ENCODE results near the gene GABPB2. TPM values are rescaled to one million over a fixed set of nuclear protein-coding genes. Genes with fewer than 3 reads are reported as not detected.

GABPB2 gene
- total and polyA plus RNA-seq, 2 of the 13 experiments (the other 11 are each of a cell fraction or from before 2014, with no cell fraction given): 0.09 TPM; not detected in 1

DNA sequence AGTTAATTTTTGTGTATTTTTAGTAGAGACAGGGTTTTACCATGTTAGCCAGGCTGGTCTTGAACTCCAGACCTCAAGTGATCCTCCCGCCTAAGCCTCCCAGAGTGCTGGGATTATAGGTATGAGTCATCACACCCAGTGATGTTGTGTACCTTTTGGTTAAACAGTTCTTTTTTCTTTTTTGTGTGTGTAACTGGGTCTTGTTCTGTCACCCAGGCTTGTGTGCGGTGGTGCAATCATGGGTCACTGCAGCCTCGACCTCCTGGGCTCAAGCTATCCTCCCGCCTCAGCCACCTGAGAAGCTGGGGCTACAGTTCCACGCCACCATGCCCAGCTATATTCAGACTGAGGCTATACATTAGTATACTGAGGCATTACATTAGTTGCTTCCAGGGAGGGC, 37.8 kb downstream of the GABPB2 start (continued):
- TF ChIP-seq ZNF768 (CRISPR knock-in tag; IDR thresholded peaks at IDR 0.05) (no peak), ZNF552 (CRISPR knock-in tag; IDR thresholded peaks at IDR 0.05; ENCODE audit: borderline replicate concordance) (no peak), MIER2 (CRISPR knock-in tag; IDR thresholded peaks at IDR 0.05) (no peak), ZNF549 (CRISPR knock-in tag; IDR thresholded peaks at IDR 0.05) (no peak), ZBTB21 (CRISPR knock-in tag; IDR thresholded peaks at IDR 0.05) (no peak), ISL2 (CRISPR knock-in tag; IDR thresholded peaks at IDR 0.05) (no peak), ZNF326 (CRISPR knock-in tag; IDR thresholded peaks at IDR 0.05; ENCODE audit: borderline replicate concordance) (no peak), MAFK (conservative IDR thresholded peaks at IDR 0.05 in 1 of 2, IDR thresholded peaks at IDR 0.05 in 1 of 2; ENCODE audit: low read length in 2 of 2) (no peak), SMARCC2 (IDR thresholded peaks at IDR 0.05) (no peak), NRL (CRISPR knock-in tag; IDR thresholded peaks at IDR 0.05; ENCODE audit: borderline replicate concordance) (no peak), HOXA9 (CRISPR knock-in tag; IDR thresholded peaks at IDR 0.05; ENCODE audit: borderline replicate concordance) (no peak), ATF1 (CRISPR knock-in tag; IDR thresholded peaks at IDR 0.05) (no peak), ZNF563 (CRISPR knock-in tag; IDR thresholded peaks at IDR 0.05) (no peak), SOX13 (IDR thresholded peaks at IDR 0.05) (no peak), SOX13 (CRISPR knock-in tag; conservative IDR thresholded peaks at IDR 0.05 in 1 of 2, IDR thresholded peaks at IDR 0.05 in 1 of 2) (peak in 1 of 2 experiments; percentile 52; a peak in 1 of 4 replicates), SMAD3 (CRISPR knock-in tag; IDR thresholded peaks at IDR 0.05) (no peak; the same call in 1 of the 2 replicates), FOXA1 (IDR thresholded peaks at IDR 0.05) (no peak), FOXA1 (CRISPR knock-in tag; IDR thresholded peaks at IDR 0.05) (peak; percentile 45; the same call in 1 of the 2 replicates), ZNF251 (CRISPR knock-in tag; IDR thresholded peaks at IDR 0.05) (no peak), REL (CRISPR knock-in tag; conservative IDR thresholded peaks at IDR 0.05) (no peak)
- TF ChIP-seq, protein P1, sequence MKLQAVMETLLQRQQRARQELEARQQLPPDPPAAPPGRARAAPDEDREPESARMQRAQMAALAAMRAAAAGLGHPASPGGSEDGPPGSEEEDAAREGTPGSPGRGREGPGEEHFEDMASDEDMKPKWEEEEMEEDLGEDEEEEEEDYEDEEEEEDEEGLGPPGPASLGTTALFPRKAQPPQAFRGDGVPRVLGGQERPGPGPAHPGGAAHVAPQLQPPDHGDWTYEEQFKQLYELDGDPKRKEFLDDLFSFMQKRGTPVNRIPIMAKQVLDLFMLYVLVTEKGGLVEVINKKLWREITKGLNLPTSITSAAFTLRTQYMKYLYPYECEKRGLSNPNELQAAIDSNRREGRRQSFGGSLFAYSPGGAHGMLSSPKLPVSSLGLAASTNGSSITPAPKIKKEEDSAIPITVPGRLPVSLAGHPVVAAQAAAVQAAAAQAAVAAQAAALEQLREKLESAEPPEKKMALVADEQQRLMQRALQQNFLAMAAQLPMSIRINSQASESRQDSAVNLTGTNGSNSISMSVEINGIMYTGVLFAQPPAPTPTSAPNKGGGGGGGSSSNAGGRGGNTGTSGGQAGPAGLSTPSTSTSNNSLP (IDR thresholded peaks at IDR 0.05; ENCODE audit: low read depth, low read length): no peak
- TF ChIP-seq, protein P2, sequence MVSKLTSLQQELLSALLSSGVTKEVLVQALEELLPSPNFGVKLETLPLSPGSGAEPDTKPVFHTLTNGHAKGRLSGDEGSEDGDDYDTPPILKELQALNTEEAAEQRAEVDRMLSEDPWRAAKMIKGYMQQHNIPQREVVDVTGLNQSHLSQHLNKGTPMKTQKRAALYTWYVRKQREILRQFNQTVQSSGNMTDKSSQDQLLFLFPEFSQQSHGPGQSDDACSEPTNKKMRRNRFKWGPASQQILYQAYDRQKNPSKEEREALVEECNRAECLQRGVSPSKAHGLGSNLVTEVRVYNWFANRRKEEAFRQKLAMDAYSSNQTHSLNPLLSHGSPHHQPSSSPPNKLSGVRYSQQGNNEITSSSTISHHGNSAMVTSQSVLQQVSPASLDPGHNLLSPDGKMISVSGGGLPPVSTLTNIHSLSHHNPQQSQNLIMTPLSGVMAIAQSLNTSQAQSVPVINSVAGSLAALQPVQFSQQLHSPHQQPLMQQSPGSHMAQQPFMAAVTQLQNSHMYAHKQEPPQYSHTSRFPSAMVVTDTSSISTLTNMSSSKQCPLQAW (CRISPR knock-in tag; IDR thresholded peaks at IDR 0.05): peak; percentile 33; the same call in 1 of the 2 replicates
- TF ChIP-seq, protein P3, sequence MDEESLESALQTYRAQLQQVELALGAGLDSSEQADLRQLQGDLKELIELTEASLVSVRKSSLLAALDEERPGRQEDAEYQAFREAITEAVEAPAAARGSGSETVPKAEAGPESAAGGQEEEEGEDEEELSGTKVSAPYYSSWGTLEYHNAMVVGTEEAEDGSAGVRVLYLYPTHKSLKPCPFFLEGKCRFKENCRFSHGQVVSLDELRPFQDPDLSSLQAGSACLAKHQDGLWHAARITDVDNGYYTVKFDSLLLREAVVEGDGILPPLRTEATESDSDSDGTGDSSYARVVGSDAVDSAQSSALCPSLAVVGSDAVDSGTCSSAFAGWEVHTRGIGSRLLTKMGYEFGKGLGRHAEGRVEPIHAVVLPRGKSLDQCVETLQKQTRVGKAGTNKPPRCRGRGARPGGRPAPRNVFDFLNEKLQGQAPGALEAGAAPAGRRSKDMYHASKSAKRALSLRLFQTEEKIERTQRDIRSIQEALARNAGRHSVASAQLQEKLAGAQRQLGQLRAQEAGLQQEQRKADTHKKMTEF (CRISPR knock-in tag; IDR thresholded peaks at IDR 0.05): 0 out of 2 replicates have a peak, but pooled peaks have one; percentile 31
- TF ChIP-seq, protein P4, sequence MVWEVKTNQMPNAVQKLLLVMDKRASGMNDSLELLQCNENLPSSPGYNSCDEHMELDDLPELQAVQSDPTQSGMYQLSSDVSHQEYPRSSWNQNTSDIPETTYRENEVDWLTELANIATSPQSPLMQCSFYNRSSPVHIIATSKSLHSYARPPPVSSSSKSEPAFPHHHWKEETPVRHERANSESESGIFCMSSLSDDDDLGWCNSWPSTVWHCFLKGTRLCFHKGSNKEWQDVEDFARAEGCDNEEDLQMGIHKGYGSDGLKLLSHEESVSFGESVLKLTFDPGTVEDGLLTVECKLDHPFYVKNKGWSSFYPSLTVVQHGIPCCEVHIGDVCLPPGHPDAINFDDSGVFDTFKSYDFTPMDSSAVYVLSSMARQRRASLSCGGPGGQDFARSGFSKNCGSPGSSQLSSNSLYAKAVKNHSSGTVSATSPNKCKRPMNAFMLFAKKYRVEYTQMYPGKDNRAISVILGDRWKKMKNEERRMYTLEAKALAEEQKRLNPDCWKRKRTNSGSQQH (CRISPR knock-in tag; IDR thresholded peaks at IDR 0.05; ENCODE audit: low read depth): no peak
- TF ChIP-seq, protein P5, sequence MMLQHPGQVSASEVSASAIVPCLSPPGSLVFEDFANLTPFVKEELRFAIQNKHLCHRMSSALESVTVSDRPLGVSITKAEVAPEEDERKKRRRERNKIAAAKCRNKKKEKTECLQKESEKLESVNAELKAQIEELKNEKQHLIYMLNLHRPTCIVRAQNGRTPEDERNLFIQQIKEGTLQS (CRISPR knock-in tag; IDR thresholded peaks at IDR 0.05): peak; percentile 87
- TF ChIP-seq, protein P6, sequence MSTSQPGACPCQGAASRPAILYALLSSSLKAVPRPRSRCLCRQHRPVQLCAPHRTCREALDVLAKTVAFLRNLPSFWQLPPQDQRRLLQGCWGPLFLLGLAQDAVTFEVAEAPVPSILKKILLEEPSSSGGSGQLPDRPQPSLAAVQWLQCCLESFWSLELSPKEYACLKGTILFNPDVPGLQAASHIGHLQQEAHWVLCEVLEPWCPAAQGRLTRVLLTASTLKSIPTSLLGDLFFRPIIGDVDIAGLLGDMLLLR (CRISPR knock-in tag; IDR thresholded peaks at IDR 0.05): no peak
